Activated CD4-positive, alpha-beta memory T cell treated with anti-CD3 and anti-CD28 coated beads for 36 hours (primary cell): ENCODE measurements around the gene TMEM214. TPM values are rescaled to one million over a fixed set of nuclear protein-coding genes. Genes with fewer than 3 reads are reported as not detected.
A peak's percentile ranks its signal among the peaks of the same experiment; 100 is the strongest.

Experiments
- CTCF ChIA-PET: fragments of 350-600 bp; sonication (Branson Sonifier 250); formaldehyde crosslinking; loops from one replicate; lab custom pipeline; 2021; ENCODE audit warnings: antibody characterized with exemption, inconsistent platforms; lab: Charles Lee
- POLR2A ChIA-PET: fragments of 350-600 bp; sonication (Branson Sonifier 250); formaldehyde crosslinking; loops from one replicate; lab custom pipeline; 2021; ENCODE audit warnings: antibody characterized with exemption; lab: Charles Lee
- DNase-seq: peaks from one replicate; pipeline ENCODE4 v3.0.0-alpha.2; 2020
- H3K27ac Mint-ChIP-seq: one replicate; pipeline ENCODE4 v1.8.0; 2021; ENCODE audit warnings: mixed read lengths
- H3K27me3 Mint-ChIP-seq: one replicate; pipeline ENCODE4 v1.8.0; 2021; ENCODE audit warnings: mixed read lengths
- H3K36me3 Mint-ChIP-seq: one replicate; pipeline ENCODE4 v1.8.0; 2021; ENCODE audit warnings: mixed read lengths
- H3K4me1 Mint-ChIP-seq: one replicate; pipeline ENCODE4 v1.8.0; 2021; ENCODE audit warnings: low read depth, mixed read lengths
- H3K4me3 Mint-ChIP-seq: one replicate; pipeline ENCODE4 v1.8.0; 2021; ENCODE audit warnings: mild to moderate bottlenecking, mixed read lengths
- H3K9me3 Mint-ChIP-seq: one replicate; pipeline ENCODE4 v1.8.0; 2021; ENCODE audit warnings: mixed read lengths
- intact Hi-C: fragments of 100-400 bp; cut with micrococcal nuclease; formaldehyde crosslinking; loops from one replicate; pipeline ENCODE4 v1.15.1; 2023
- total RNA-seq, 2 experiments: library from RNA; stranded (reverse); gene quantifications; one replicate each; pipeline ENCODE4 v1.2.3, GENCODE V29; 2021

Gene TMEM214
- total RNA-seq, 2 experiments from 2014 or later = 52.4 to 60.1 TPM

GRCh38 chr2:27058210-27058609, 25.4 kb downstream of the TMEM214 start:
- no peak overlapping the region for H3K4me3 Mint-ChIP-seq
- DNase-seq = no peak
- no peaks in the 10 kb centered on the region for H3K9me3 Mint-ChIP-seq
- H3K27me3 Mint-ChIP-seq = no peaks in the 10 kb centered on the region
- no peaks in the 10 kb centered on the region for H3K4me1 Mint-ChIP-seq
- POLR2A ChIA-PET = interaction anchor here (1.0 to 2.2 kb wide), 3 partner anchors 8 to 13 kb away, joined by 3 to 7 read pairs (median 3); partner anchors contain the start of gene OST4
- CTCF ChIA-PET = no interaction called here
- H3K36me3 Mint-ChIP-seq = peaks cover 18% of the 10 kb centered on the region
- H3K27ac Mint-ChIP-seq = no peak overlapping the region
- intact Hi-C loops = loop anchor here (10.0 kb wide), 1 partner anchor 273 kb away; the partner anchor contains the start of gene CENPA

GRCh38 chr2:27059141-27059820, 26.5 kb downstream of the TMEM214 start:
- Mint-ChIP-seq H3K36me3 (peaks cover 24% of the 10 kb centered on the region), H3K27ac (no peak overlapping the region)

GRCh38 chr2:27060323-27060722, 27.6 kb downstream of the TMEM214 start:
- ChIA-PET POLR2A (interaction anchor here (1.1 to 1.3 kb wide), 3 partner anchors 9 to 23 kb away, joined by 3 to 5 read pairs (median 3); partner anchors contain the start of gene AGBL5), CTCF (interaction anchor here (0.8 kb wide), 2 partner anchors 9 to 11 kb away, joined by 3 read pairs; partner anchors contain the start of genes AGBL5 and OST4)
- Mint-ChIP-seq H3K4me1 (no peaks in the 10 kb centered on the region), H3K27ac (no peak overlapping the region), H3K4me3 (no peak overlapping the region), H3K27me3 (no peaks in the 10 kb centered on the region), H3K36me3 (peaks cover 20% of the 10 kb centered on the region), H3K9me3 (no peaks in the 10 kb centered on the region)
- intact Hi-C loops = no loop called here
- no peak for DNase-seq

More at GRCh38 chr2:27059141-27059820, 26.5 kb downstream of the TMEM214 start:
- POLR2A ChIA-PET = interaction anchor here (1.2 to 2.2 kb wide), 3 partner anchors 8 to 12 kb away, joined by 3 to 7 read pairs (median 5); partner anchors contain the start of genes AGBL5 and OST4
- Mint-ChIP-seq H3K4me3 (no peak overlapping the region), H3K27me3 (no peaks in the 10 kb centered on the region), H3K4me1 (no peaks in the 10 kb centered on the region), H3K9me3 (no peaks in the 10 kb centered on the region)
- intact Hi-C loops = loop anchor here (10.0 kb wide), 1 partner anchor 274 kb away; the partner anchor contains the start of gene CENPA
- CTCF ChIA-PET = interaction anchor here (0.8 kb wide), 1 partner anchor 8 kb away, joined by 3 read pairs; the partner anchor contains the start of gene AGBL5
- DNase-seq = no peak

- Mint-ChIP-seq H3K4me1 (peaks cover 29% of the 10 kb centered on the region), H3K9me3 (no peaks in the 10 kb centered on the region), H3K27ac (no peak overlapping the region), H3K27me3 (no peaks in the 10 kb centered on the region), H3K36me3 (peaks cover 26% of the 10 kb centered on the region), H3K4me3 (no peak overlapping the region)
- intact Hi-C loops = no loop called here
- ChIA-PET POLR2A (interaction anchor here (0.9 kb wide), 1 partner anchor 14 kb away, joined by 4 read pairs; the partner anchor contains the start of gene AGBL5), CTCF (interaction anchor here (0.8 kb wide), 1 partner anchor 215 kb away, joined by 3 read pairs; no protein-coding TSS in a partner anchor)
- no peak for DNase-seq
Measured at GRCh38 chr2:27065128-27065527, 32.4 kb downstream of the TMEM214 start.

GRCh38 chr2:27067385-27067784, 34.6 kb downstream of the TMEM214 start:
- ChIA-PET POLR2A (interaction anchor here (0.5 to 1.2 kb wide), 3 partner anchors 16 to 232 kb away, joined by 3 to 6 read pairs (median 3); partner anchors contain the start of gene AGBL5), CTCF (interaction anchor here (1.7 to 2.4 kb wide), 2 partner anchors 13 to 236 kb away, joined by 3 to 6 read pairs; no protein-coding TSS in a partner anchor)
- H3K4me3 Mint-ChIP-seq = no peak overlapping the region
- peak overlapping the region; percentile 50 for H3K27ac Mint-ChIP-seq
- peaks cover 43% of the 10 kb centered on the region for H3K4me1 Mint-ChIP-seq
- no peak for DNase-seq
- H3K36me3 Mint-ChIP-seq = peaks cover 31% of the 10 kb centered on the region
- intact Hi-C loops = no loop called here
- H3K27me3 Mint-ChIP-seq = no peaks in the 10 kb centered on the region
- H3K9me3 Mint-ChIP-seq = no peaks in the 10 kb centered on the region

GRCh38 chr2:27069436-27069835, 36.7 kb downstream of the TMEM214 start:
- ChIA-PET POLR2A (no interaction called here), CTCF (no interaction called here)
- H3K9me3 Mint-ChIP-seq = no peaks in the 10 kb centered on the region
- H3K36me3 Mint-ChIP-seq = peaks cover 22% of the 10 kb centered on the region
- intact Hi-C loops = no loop called here
- H3K4me3 Mint-ChIP-seq = peak overlapping the region; percentile 94
- no peaks in the 10 kb centered on the region for H3K27me3 Mint-ChIP-seq
- H3K27ac Mint-ChIP-seq = peak overlapping the region; percentile 49
- DNase-seq = no peak
- H3K4me1 Mint-ChIP-seq = peaks cover 58% of the 10 kb centered on the region

GRCh38 chr2:27069961-27070618, 37.3 kb downstream of the TMEM214 start:
- peak overlapping the region; percentile 39 for H3K27ac Mint-ChIP-seq
- intact Hi-C loops = loop anchor here (2.0 kb wide), 1 partner anchor 65 kb away; the partner anchor contains the start of gene PREB
- H3K36me3 Mint-ChIP-seq = peaks cover 22% of the 10 kb centered on the region
- H3K4me1 Mint-ChIP-seq = peaks cover 64% of the 10 kb centered on the region
- H3K9me3 Mint-ChIP-seq = no peaks in the 10 kb centered on the region
- ChIA-PET POLR2A (no interaction called here), CTCF (no interaction called here)
- DNase-seq = no peak
- no peaks in the 10 kb centered on the region for H3K27me3 Mint-ChIP-seq
- H3K4me3 Mint-ChIP-seq = peak overlapping the region; percentile 94

- Mint-ChIP-seq H3K27ac (peak overlapping the region; percentile 87), H3K9me3 (no peaks in the 10 kb centered on the region), H3K36me3 (peaks cover 22% of the 10 kb centered on the region), H3K27me3 (no peaks in the 10 kb centered on the region), H3K4me1 (peaks cover 69% of the 10 kb centered on the region), H3K4me3 (peak overlapping the region; percentile 94)
- intact Hi-C loops = loop anchor here (1.0 to 2.0 kb wide), 4 partner anchors 11 to 64 kb away; partner anchors contain the start of genes AGBL5, KHK and PREB
- ChIA-PET CTCF (interaction anchor here (0.6 to 3.5 kb wide), 10 partner anchors 11 to 224 kb away, joined by 3 to 29 read pairs (median 4); partner anchors contain the start of genes AGBL5 and KHK), POLR2A (interaction anchor here (0.7 to 2.4 kb wide), 7 partner anchors 10 to 38 kb away, joined by 3 to 21 read pairs (median 5); partner anchors contain the start of genes AGBL5 and TMEM214)
- DNase-seq = no peak
Measured at GRCh38 chr2:27070653-27071276, 38.0 kb downstream of the TMEM214 start.

- Mint-ChIP-seq H3K27ac (peak within 1 kb of the TSS; percentile 93), H3K27me3 (no peaks in the 10 kb centered on the region), H3K9me3 (no peaks in the 10 kb centered on the region), H3K4me3 (peak within 1 kb of the TSS; percentile 94), H3K36me3 (peaks cover 18% of the 10 kb centered on the region), H3K4me1 (peaks cover 71% of the 10 kb centered on the region)
- ChIA-PET CTCF (interaction anchor here (0.6 to 3.5 kb wide), 10 partner anchors 10 to 225 kb away, joined by 3 to 29 read pairs (median 4); partner anchors contain the start of genes AGBL5 and KHK), POLR2A (interaction anchor here (0.7 to 2.4 kb wide), 9 partner anchors 10 to 52 kb away, joined by 3 to 21 read pairs (median 3); partner anchors contain the start of genes ABHD1, AGBL5, KHK and TMEM214)
- intact Hi-C loops = loop anchor here (1.0 to 2.0 kb wide), 4 partner anchors 10 to 63 kb away; partner anchors contain the start of genes AGBL5, KHK and PREB
- DNase-seq = peak; percentile 94
Measured at GRCh38 chr2:27071277-27071989, 38.7 kb downstream of the TMEM214 start, which contains the start of gene OST4. OST4 (minus strand) TSS chr2:27071654.
